Fibroblast of lung (primary cell): ENCODE measurements around the gene TRAF3.

Experiments used
- CTCF ChIP-seq, 2 donors: IDR thresholded peaks in 1 of 2; conservative IDR thresholded peaks in 1 of 2; 1 replicate in 1 of 2; 2 replicates in 1 of 2; pipeline ENCODE4 v1.5.1; 2011 to 2012; ENCODE audit warnings: low read length in 2 of 2, control low read depth in 1 of 2, inconsistent platforms in 1 of 2, low read depth in 1 of 2, mild to moderate bottlenecking in 1 of 2
- EZH2 ChIP-seq: IDR thresholded peaks from 2 replicates; pipeline ENCODE4 v1.5.1; 2012; ENCODE audit warnings: low read length, control low read depth, mild to moderate bottlenecking; ENCODE audit errors: missing control alignments

DNA sequence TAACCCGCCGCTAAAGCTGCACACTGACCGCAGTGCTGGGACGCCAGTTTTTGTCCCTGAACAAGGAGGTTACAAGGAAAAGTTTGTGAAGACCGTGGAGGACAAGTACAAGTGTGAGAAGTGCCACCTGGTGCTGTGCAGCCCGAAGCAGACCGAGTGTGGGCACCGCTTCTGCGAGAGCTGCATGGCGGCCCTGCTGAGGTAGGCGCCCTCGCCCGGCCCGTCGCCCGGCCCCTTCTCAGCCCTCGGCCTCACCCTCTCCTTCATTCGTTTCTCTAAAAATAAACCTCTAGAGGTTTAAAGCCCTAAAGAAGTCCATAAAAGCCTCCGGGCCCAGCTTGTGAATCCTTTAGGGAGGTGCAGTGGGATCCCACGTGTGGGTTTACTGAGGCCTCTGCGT is 93.0 kb downstream of the TRAF3 start:
- TF ChIP-seq CTCF (conservative IDR thresholded peaks at IDR 0.05 in 1 of 2, IDR thresholded peaks at IDR 0.05 in 1 of 2; ENCODE audit: low read depth in 1 of 2, low read length in 2 of 2) (no peak), EZH2 (no peak)
